DOHH2 (cell line): ENCODE measurements around the gene BABAM2.

Source experiments
- CTCF ChIP-seq: fragments of 200-600 bp; sonication (generic); IDR thresholded peaks from one replicate; pipeline ENCODE4 v1.5.1; 2014; ENCODE audit warnings: antibody characterized with exemption, mild to moderate bottlenecking, low read depth, low read length; ENCODE audit not compliant: poor library complexity, severe bottlenecking
- EZH2phosphoT487 ChIP-seq: fragments of 200-600 bp; sonication (generic); IDR thresholded peaks from 2 replicates; pipeline ENCODE4 v1.6.1; 2017; ENCODE audit warnings: borderline replicate concordance, mild to moderate bottlenecking, antibody characterized with exemption, low read length, moderate library complexity, mixed read lengths

- no peak for TF ChIP-seq CTCF
- no peak for TF ChIP-seq EZH2phosphoT487
Observed at GRCh38 chr2:28364610-28365009, 474.1 kb downstream of the BABAM2 start.
